Esophagus muscularis mucosa (tissue), 3 donors: ENCODE results near the gene EGFL7.

Experiments used
- POLR2A ChIP-seq: fragments of 450-650 bp; IDR thresholded peaks from one replicate; pipeline ENCODE4 v1.6.1; 2017; ENCODE audit warnings: antibody characterized with exemption, moderate library complexity, mild to moderate bottlenecking, low read depth
- TF ChIP-seq, protein P1 (sequence below), 3 experiments: fragments of 200-600 bp in 2 of 3; fragments of 450-650 bp in 1 of 3; sonication (generic) in 2 of 3; IDR thresholded peaks; one replicate each; pipeline ENCODE4 v1.5.1; 2017 to 2019; ENCODE audit warnings: antibody characterized with exemption in 3 of 3, mild to moderate bottlenecking in 2 of 3, moderate library complexity in 1 of 3

DNA sequence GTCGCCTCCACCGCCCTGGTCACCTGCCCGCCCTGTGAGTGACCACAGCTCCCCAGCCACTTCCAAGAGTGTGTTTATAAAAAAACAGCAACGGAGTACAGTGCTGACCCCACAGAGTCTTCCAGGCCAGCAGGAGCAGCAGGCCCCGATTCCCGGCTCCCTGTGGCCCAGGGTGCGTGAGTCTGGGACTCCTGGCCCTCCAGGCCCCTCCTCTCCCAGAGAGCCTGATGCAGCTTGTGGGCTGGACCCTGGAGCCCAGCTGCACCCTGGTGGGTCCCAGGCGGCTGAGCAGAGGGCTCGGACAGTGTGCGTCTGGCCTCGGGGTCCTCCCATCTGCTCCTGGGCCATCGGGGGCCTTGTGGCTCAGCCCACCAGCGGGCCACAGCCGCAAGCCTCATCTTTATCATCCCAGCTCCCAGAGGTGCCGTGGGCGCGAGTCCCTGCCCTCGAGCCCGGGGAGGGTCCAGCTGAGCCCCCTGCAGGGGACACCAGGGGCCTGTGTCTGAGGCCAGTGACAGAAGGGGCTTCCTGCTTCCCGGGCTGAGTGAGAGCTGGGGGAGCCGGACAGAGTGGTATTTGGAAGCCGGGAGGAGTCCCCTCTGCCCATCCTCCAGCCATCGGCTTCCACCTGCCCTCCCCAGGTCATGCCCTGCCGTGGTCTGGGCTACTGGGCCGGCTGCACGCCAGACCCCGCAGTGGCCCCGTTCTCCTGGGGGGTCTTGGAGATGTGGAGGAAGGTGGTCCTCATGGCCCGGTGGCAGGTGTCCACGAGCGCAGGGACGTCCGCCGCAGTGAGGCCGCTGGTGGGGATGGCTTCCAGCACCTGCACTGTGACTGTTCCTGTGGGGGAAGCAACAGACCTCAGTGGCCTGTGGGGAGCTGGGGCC, 10.6 kb downstream of the EGFL7 start:
- TF ChIP-seq, protein P1, sequence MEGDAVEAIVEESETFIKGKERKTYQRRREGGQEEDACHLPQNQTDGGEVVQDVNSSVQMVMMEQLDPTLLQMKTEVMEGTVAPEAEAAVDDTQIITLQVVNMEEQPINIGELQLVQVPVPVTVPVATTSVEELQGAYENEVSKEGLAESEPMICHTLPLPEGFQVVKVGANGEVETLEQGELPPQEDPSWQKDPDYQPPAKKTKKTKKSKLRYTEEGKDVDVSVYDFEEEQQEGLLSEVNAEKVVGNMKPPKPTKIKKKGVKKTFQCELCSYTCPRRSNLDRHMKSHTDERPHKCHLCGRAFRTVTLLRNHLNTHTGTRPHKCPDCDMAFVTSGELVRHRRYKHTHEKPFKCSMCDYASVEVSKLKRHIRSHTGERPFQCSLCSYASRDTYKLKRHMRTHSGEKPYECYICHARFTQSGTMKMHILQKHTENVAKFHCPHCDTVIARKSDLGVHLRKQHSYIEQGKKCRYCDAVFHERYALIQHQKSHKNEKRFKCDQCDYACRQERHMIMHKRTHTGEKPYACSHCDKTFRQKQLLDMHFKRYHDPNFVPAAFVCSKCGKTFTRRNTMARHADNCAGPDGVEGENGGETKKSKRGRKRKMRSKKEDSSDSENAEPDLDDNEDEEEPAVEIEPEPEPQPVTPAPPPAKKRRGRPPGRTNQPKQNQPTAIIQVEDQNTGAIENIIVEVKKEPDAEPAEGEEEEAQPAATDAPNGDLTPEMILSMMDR (IDR thresholded peaks at IDR 0.05): no peak
- TF ChIP-seq POLR2A: no peak
